ENCODE results near the gene CORIN. TPM values are rescaled to one million over a fixed set of nuclear protein-coding genes. Genes with fewer than 3 reads are reported as not detected.

The CORIN gene
- total RNA-seq, 1 donor from 2014 or later: 0.51 TPM

DNA sequence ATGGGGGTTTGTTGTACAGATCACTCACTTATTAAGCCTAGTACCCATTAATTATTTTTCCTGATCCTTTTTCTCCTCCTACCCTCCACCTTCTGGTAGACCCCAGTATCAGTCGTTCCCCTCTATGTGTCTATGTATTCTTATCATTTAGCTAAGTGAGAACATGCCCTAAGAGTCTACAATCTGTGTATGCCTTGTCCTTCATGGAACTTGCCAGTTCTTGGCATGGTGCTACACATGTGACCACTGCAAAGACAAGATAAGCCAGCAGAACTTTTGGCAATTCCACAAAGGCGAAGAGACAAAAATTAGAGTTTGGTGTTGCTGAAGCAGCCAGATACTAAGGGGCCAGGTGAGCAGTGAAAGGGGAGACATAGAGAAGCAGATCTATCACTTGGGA, 101.3 kb downstream of the CORIN start:
- no peaks in the 10 kb centered on the region for H3K36me3 Mint-ChIP-seq (ENCODE audit: low read depth, unreplicated experiment)
- no peak overlapping the region for H3K4me3 Mint-ChIP-seq (ENCODE audit: unreplicated experiment)
- H3K27me3 Mint-ChIP-seq (ENCODE audit: unreplicated experiment): no peaks in the 10 kb centered on the region
- H3K4me1 Mint-ChIP-seq (ENCODE audit: unreplicated experiment): no peaks in the 10 kb centered on the region
- DNase-seq (ENCODE audit: low spot score): no peak
- H3K9me3 Mint-ChIP-seq (ENCODE audit: unreplicated experiment): no peaks in the 10 kb centered on the region
- H3K27ac Mint-ChIP-seq (ENCODE audit: unreplicated experiment): no peak overlapping the region
- no peak for TF ChIP-seq CTCF (IDR thresholded peaks at IDR 0.05; ENCODE audit: unreplicated experiment)

GRCh38 chr4:47736146-47736545, 101.7 kb downstream of the CORIN start:
- Mint-ChIP-seq H3K27ac (ENCODE audit: unreplicated experiment) (no peak overlapping the region), H3K9me3 (ENCODE audit: unreplicated experiment) (no peaks in the 10 kb centered on the region), H3K27me3 (ENCODE audit: unreplicated experiment) (no peaks in the 10 kb centered on the region), H3K4me1 (ENCODE audit: unreplicated experiment) (no peaks in the 10 kb centered on the region), H3K36me3 (ENCODE audit: low read depth, unreplicated experiment) (no peaks in the 10 kb centered on the region), H3K4me3 (ENCODE audit: unreplicated experiment) (no peak overlapping the region)
- TF ChIP-seq CTCF (IDR thresholded peaks at IDR 0.05; ENCODE audit: unreplicated experiment): no peak
- no peak for DNase-seq (ENCODE audit: low spot score)

DNA sequence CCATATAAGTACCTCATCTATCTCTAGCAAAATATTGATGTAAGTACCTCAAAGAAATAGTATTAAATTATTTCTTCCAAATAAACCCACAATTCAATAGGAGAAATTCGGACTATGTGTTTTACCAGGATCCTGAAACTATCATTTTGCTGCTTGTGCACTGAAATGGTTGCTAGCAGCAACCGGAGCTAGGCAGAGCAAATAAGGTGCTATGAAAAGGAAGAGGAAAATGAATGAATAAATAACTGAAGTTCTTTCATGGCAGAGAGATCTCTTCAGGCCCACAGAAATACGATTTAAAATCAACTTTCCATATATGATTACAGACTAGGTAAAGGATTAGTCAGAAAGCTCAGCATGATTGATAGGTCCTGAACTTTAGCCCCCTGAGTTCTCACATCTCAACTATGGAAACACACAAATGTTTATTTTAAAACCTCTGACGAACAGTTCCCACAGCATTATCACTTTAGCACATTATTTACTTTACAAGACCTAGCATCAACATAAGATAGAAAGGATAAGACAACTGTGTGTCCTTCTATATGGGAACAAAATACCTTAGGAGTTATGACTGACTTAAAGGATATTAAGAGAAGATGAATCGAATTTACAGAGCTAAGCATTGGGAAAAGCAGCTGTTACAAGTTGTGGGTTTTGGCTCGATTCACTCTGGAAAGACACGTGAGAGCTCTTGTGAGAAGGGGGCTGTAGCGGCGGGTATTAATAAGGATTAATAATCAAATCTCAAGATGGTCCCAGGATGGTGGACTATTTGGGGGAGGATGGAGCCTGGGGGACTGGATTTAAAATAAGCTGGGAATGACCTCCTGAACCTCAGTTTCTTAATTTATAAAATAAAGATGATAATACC, 104.3 kb downstream of the CORIN start:
- H3K9me3 Mint-ChIP-seq (ENCODE audit: unreplicated experiment): no peaks in the 10 kb centered on the region
- no peaks in the 10 kb centered on the region for H3K4me1 Mint-ChIP-seq (ENCODE audit: unreplicated experiment)
- no peaks in the 10 kb centered on the region for H3K36me3 Mint-ChIP-seq (ENCODE audit: low read depth, unreplicated experiment)
- DNase-seq (ENCODE audit: low spot score): no peak
- H3K4me3 Mint-ChIP-seq (ENCODE audit: unreplicated experiment): no peak overlapping the region
- no peak overlapping the region for H3K27ac Mint-ChIP-seq (ENCODE audit: unreplicated experiment)
- TF ChIP-seq CTCF (IDR thresholded peaks at IDR 0.05; ENCODE audit: unreplicated experiment): no peak
- no peaks in the 10 kb centered on the region for H3K27me3 Mint-ChIP-seq (ENCODE audit: unreplicated experiment)

DNA sequence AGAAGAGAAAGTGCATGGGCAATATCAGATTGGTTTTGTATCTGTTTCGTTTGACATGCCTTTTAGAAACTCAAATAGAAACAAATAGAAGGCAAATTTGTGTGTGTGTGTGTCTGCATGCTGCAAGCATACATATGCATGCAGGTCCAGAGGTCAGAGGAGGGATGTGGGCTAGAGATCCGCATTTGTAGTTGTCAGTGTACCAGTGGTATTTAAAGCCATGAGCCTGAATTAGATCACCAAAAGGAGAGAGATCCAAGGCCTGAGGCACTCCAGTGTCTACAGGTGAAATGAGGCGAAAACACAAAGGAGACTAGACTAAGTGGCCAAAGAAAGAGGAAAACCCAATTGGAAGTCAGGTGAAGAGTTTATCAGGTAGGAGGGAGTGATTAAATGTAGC, 106.7 kb downstream of the CORIN start:
- Mint-ChIP-seq H3K9me3 (ENCODE audit: unreplicated experiment) (no peaks in the 10 kb centered on the region), H3K27ac (ENCODE audit: unreplicated experiment) (no peak overlapping the region), H3K4me1 (ENCODE audit: unreplicated experiment) (no peaks in the 10 kb centered on the region), H3K36me3 (ENCODE audit: low read depth, unreplicated experiment) (no peaks in the 10 kb centered on the region), H3K27me3 (ENCODE audit: unreplicated experiment) (no peaks in the 10 kb centered on the region), H3K4me3 (ENCODE audit: unreplicated experiment) (no peak overlapping the region)
- no peak for DNase-seq (ENCODE audit: low spot score)
- TF ChIP-seq CTCF (IDR thresholded peaks at IDR 0.05; ENCODE audit: unreplicated experiment): no peak

DNA sequence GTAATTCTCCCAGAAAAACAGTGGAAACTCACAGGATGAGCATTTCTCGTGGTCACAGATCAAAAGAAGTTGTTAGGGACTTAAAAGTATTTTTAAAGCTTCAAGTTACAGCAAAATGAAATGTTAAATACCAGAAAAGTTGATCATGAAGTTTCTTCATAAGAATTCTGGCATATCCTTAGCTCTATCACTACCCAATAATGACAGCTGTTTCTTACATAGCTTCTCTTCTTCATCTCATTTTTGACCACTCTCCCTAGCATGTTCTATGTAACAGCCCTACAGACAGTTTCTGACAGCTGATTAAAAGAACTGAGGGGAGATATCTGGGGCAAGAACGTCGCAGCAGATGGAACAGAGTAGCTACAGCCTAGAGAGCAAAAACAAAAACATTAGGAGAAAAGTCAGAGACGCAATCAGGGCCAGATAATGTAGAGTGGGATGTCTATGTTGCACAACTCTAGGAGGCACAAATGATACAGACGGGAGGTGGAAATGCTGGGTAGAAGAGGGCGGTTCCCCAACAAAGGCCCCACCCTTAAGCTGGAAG, 108.7 kb downstream of the CORIN start:
- Mint-ChIP-seq H3K4me3 (ENCODE audit: unreplicated experiment) (no peak overlapping the region), H3K36me3 (ENCODE audit: low read depth, unreplicated experiment) (no peaks in the 10 kb centered on the region), H3K9me3 (ENCODE audit: unreplicated experiment) (no peaks in the 10 kb centered on the region), H3K27me3 (ENCODE audit: unreplicated experiment) (no peaks in the 10 kb centered on the region), H3K4me1 (ENCODE audit: unreplicated experiment) (no peaks in the 10 kb centered on the region), H3K27ac (ENCODE audit: unreplicated experiment) (no peak overlapping the region)
- no peak for DNase-seq (ENCODE audit: low spot score)
- TF ChIP-seq CTCF (IDR thresholded peaks at IDR 0.05; ENCODE audit: unreplicated experiment): no peak

Data from endothelial cell (in vitro differentiated cells).